K562 (cell line): Measurements from ENCODE around the gene PRKACA. TPM values are rescaled to one million over a fixed set of nuclear protein-coding genes. Genes with fewer than 3 reads are reported as not detected.

ENCODE experiments used
- CREBBP ChIP-seq: IDR thresholded peaks from one replicate; pipeline ENCODE4 v1.6.1; 2012; ENCODE audit warnings: low read depth, mild to moderate bottlenecking, control low read depth, inconsistent platforms, low read length
- EWSR1 ChIP-seq: fragments of 450-650 bp; IDR thresholded peaks from 2 replicates; pipeline ENCODE4 v1.6.1; 2018; ENCODE audit warnings: borderline replicate concordance, mild to moderate bottlenecking, low read depth, moderate library complexity; ENCODE audit not compliant: partially characterized antibody
- FOXJ3 ChIP-seq: sonication (generic); formaldehyde crosslinking; IDR thresholded peaks from 2 replicates; pipeline ENCODE4 v1.4.0; 2020; ENCODE audit warnings: mild to moderate bottlenecking, missing genetic modification reagents
- HDAC1 ChIP-seq, 2 experiments: fragments of 450-650 bp; IDR thresholded peaks; 2 replicates each; pipeline ENCODE4 v1.6.1; 2016 to 2017; ENCODE audit warnings: inconsistent platforms in 1 of 2, mild to moderate bottlenecking in 1 of 2, moderate library complexity in 1 of 2
- KAT2B ChIP-seq: IDR thresholded peaks from one replicate; pipeline ENCODE4 v1.6.1; 2012; ENCODE audit warnings: low read depth, mild to moderate bottlenecking, control low read depth, inconsistent platforms, low read length, moderate library complexity
- NFYB ChIP-seq: IDR thresholded peaks from 2 replicates; pipeline ENCODE4 v1.6.1; 2011; ENCODE audit warnings: mild to moderate bottlenecking, moderate library complexity; ENCODE audit not compliant: insufficient read length; ENCODE audit errors: extremely low read depth
- SAP30 ChIP-seq: fragments of 200-600 bp; sonication (generic); IDR thresholded peaks from 2 replicates; pipeline ENCODE4 v1.6.1; 2012; ENCODE audit warnings: borderline replicate concordance, low read depth, mild to moderate bottlenecking, moderate library complexity, low read length, control low read depth, inconsistent platforms; ENCODE audit not compliant: insufficient read depth, poor library complexity, severe bottlenecking
- ZFPM2 ChIP-seq: fragments of 250-450 bp; sonication (Bioruptor Pico); IDR thresholded peaks from 2 replicates; pipeline ENCODE4 v1.5.1; 2022; ENCODE audit warnings: mild to moderate bottlenecking
- ZNF140 ChIP-seq: fragments of 250-450 bp; sonication (Bioruptor Pico); IDR thresholded peaks from 2 replicates; pipeline ENCODE4 v1.8.0; 2021; ENCODE audit warnings: moderate library complexity, mild to moderate bottlenecking, inconsistent platforms
- ZNF384 ChIP-seq: IDR thresholded peaks from 2 replicates; pipeline ENCODE4 v1.6.1; 2012; ENCODE audit warnings: low read depth, low read length, improper control_type of control experiment
- ZNF444 ChIP-seq: fragments of 250-450 bp; sonication (Bioruptor Pico); IDR thresholded peaks from 2 replicates; pipeline ENCODE4 v1.4.0; 2020; ENCODE audit warnings: mild to moderate bottlenecking, moderate library complexity
- ZNF586 ChIP-seq: fragments of 450-650 bp; formaldehyde crosslinking; conservative IDR thresholded peaks from 2 replicates; pipeline ENCODE4 v1.4.0; 2020; ENCODE audit warnings: mild to moderate bottlenecking, moderate library complexity
- ZNF696 ChIP-seq: fragments of 250-450 bp; sonication (Bioruptor Pico); conservative IDR thresholded peaks from 2 replicates; pipeline ENCODE4 v1.4.0; 2020; ENCODE audit warnings: mild to moderate bottlenecking, moderate library complexity
- ZNF707 ChIP-seq: fragments of 250-450 bp; sonication (Bioruptor Pico); conservative IDR thresholded peaks from 2 replicates; pipeline ENCODE4 v1.8.0; 2022; ENCODE audit warnings: inconsistent platforms, mild to moderate bottlenecking, moderate library complexity
- ZSCAN32 ChIP-seq: fragments of 450-650 bp; formaldehyde crosslinking; IDR thresholded peaks from 2 replicates; pipeline ENCODE4 v1.4.0; 2020; ENCODE audit warnings: mild to moderate bottlenecking, moderate library complexity
- polyA plus RNA-seq, 8 experiments: library from polyadenylated mRNA; depleted of rRNA in 4 of 8; stranded (reverse) in 5 of 8; unstranded in 3 of 8; fragments of >200 nt; fragmentation: Nextera tagmentation in 2 of 8; fragmentation: Illumina TruSeq in 1 of 8; extraction: Ambion mirVana in 2 of 8; extraction: Trizol in 1 of 8; gene quantifications; 2 replicates each; pipeline versions ENCODE4 v1.2.1 to v1.2.3, GENCODE V29; 2011 to 2014; ENCODE audit warnings: inconsistent platforms in 1 of 8, missing spikeins in 1 of 8
- total RNA-seq, 7 experiments: library from RNA; depleted of rRNA in 6 of 7; stranded (reverse); fragments of >200 nt in 6 of 7; fragmentation: Illumina TruSeq in 2 of 7; extraction: Trizol in 2 of 7; gene quantifications; 2 replicates each; pipeline versions ENCODE4 v1.2.1 to v1.2.3, GENCODE V29; 2011 to 2021; ENCODE audit warnings: low replicate concordance in 1 of 7
- TF ChIP-seq, protein P1 (sequence below): fragments of 450-650 bp; formaldehyde crosslinking; IDR thresholded peaks from 2 replicates; pipeline ENCODE4 v1.4.0; 2020; ENCODE audit warnings: mild to moderate bottlenecking, moderate library complexity
- TF ChIP-seq, protein P2 (sequence below): sonication (generic); formaldehyde crosslinking; IDR thresholded peaks from 2 replicates; pipeline ENCODE4 v1.8.1; 2023; ENCODE audit warnings: mild to moderate bottlenecking, missing genetic modification reagents
- TF ChIP-seq, protein P3 (sequence below): sonication (generic); formaldehyde crosslinking; IDR thresholded peaks from 2 replicates; pipeline ENCODE4 v1.4.0; 2020; ENCODE audit warnings: mild to moderate bottlenecking, missing genetic modification reagents
- TF ChIP-seq, protein P4 (sequence below): fragments of 150-350 bp; IDR thresholded peaks from 2 replicates; pipeline ENCODE4 v1.6.1; 2014; ENCODE audit warnings: low read depth, mild to moderate bottlenecking, low read length, borderline replicate concordance

Gene PRKACA
- total and polyA plus RNA-seq, 9 of the 15 experiments (the other 6 are each of a cell fraction or from before 2014, with no cell fraction given) = 1.2 to 63.1 (median 13.0) TPM

DNA sequence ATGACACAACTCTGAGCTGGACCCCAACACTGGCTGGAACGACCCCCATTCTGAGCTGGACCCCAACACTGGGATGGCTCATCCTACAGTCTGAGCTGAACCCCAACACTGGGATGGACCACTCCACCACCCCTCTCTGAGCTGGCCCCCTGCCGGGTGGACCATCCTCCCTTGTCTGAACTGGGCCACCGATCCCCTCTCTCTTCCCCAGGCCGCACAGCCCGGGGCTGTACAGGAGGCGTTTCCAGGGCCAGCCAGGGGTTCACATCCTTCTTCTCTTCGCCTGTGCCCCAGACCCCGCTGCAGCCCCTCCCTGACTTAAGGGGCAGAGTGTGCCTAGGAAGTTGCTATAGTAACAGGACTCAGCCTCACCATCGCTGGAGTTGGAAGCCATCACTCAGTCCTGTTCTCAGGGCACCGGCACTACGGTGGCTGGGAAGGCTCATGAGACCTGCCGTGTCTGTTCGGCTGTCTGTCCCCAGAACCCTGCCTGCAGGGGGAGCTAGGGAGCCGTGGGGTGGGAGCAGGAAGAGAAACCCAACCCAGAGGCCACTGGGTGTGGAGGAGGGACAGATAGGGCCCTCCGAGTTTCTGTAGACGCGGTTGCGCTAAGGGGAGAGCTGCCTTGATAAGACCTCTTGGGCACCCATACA is 3.7 kb downstream of the PRKACA start (continued):
- TF ChIP-seq ZNF384 (no peak), NFYB (no peak), ZNF586 (CRISPR knock-in tag) (no peak), KAT2B (no peak), ZNF444 (no peak), ZSCAN32 (CRISPR knock-in tag) (no peak), ZFPM2 (CRISPR knock-in tag) (no peak), ZNF707 (CRISPR knock-in tag) (no peak), ZNF140 (CRISPR knock-in tag) (no peak), CREBBP (no peak), HDAC1 (IDR thresholded peaks at IDR 0.05) (peak in 1 of 2 experiments; percentile 55; a peak in 2 of 4 replicates), EWSR1 (no peak), FOXJ3 (no peak), SAP30 (no peak), ZNF696 (CRISPR knock-in tag) (no peak)
- TF ChIP-seq, protein P1, sequence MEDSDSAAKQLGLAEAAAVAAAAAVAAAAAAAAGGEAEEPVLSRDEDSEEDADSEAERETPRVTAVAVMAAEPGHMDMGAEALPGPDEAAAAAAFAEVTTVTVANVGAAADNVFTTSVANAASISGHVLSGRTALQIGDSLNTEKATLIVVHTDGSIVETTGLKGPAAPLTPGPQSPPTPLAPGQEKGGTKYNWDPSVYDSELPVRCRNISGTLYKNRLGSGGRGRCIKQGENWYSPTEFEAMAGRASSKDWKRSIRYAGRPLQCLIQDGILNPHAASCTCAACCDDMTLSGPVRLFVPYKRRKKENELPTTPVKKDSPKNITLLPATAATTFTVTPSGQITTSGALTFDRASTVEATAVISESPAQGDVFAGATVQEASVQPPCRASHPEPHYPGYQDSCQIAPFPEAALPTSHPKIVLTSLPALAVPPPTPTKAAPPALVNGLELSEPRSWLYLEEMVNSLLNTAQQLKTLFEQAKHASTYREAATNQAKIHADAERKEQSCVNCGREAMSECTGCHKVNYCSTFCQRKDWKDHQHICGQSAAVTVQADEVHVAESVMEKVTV (CRISPR knock-in tag) = no peak
- TF ChIP-seq, protein P2, sequence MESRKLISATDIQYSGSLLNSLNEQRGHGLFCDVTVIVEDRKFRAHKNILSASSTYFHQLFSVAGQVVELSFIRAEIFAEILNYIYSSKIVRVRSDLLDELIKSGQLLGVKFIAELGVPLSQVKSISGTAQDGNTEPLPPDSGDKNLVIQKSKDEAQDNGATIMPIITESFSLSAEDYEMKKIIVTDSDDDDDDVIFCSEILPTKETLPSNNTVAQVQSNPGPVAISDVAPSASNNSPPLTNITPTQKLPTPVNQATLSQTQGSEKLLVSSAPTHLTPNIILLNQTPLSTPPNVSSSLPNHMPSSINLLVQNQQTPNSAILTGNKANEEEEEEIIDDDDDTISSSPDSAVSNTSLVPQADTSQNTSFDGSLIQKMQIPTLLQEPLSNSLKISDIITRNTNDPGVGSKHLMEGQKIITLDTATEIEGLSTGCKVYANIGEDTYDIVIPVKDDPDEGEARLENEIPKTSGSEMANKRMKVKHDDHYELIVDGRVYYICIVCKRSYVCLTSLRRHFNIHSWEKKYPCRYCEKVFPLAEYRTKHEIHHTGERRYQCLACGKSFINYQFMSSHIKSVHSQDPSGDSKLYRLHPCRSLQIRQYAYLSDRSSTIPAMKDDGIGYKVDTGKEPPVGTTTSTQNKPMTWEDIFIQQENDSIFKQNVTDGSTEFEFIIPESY = 0 out of 2 replicates have a peak, but pooled peaks have one; percentile 36
- TF ChIP-seq, protein P3, sequence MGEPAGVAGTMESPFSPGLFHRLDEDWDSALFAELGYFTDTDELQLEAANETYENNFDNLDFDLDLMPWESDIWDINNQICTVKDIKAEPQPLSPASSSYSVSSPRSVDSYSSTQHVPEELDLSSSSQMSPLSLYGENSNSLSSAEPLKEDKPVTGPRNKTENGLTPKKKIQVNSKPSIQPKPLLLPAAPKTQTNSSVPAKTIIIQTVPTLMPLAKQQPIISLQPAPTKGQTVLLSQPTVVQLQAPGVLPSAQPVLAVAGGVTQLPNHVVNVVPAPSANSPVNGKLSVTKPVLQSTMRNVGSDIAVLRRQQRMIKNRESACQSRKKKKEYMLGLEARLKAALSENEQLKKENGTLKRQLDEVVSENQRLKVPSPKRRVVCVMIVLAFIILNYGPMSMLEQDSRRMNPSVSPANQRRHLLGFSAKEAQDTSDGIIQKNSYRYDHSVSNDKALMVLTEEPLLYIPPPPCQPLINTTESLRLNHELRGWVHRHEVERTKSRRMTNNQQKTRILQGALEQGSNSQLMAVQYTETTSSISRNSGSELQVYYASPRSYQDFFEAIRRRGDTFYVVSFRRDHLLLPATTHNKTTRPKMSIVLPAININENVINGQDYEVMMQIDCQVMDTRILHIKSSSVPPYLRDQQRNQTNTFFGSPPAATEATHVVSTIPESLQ (CRISPR knock-in tag) = no peak
- TF ChIP-seq, protein P4, sequence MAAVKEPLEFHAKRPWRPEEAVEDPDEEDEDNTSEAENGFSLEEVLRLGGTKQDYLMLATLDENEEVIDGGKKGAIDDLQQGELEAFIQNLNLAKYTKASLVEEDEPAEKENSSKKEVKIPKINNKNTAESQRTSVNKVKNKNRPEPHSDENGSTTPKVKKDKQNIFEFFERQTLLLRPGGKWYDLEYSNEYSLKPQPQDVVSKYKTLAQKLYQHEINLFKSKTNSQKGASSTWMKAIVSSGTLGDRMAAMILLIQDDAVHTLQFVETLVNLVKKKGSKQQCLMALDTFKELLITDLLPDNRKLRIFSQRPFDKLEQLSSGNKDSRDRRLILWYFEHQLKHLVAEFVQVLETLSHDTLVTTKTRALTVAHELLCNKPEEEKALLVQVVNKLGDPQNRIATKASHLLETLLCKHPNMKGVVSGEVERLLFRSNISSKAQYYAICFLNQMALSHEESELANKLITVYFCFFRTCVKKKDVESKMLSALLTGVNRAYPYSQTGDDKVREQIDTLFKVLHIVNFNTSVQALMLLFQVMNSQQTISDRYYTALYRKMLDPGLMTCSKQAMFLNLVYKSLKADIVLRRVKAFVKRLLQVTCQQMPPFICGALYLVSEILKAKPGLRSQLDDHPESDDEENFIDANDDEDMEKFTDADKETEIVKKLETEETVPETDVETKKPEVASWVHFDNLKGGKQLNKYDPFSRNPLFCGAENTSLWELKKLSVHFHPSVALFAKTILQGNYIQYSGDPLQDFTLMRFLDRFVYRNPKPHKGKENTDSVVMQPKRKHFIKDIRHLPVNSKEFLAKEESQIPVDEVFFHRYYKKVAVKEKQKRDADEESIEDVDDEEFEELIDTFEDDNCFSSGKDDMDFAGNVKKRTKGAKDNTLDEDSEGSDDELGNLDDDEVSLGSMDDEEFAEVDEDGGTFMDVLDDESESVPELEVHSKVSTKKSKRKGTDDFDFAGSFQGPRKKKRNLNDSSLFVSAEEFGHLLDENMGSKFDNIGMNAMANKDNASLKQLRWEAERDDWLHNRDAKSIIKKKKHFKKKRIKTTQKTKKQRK = no peak
